Naive B cell (primary cell): ENCODE measurements around the gene CLPSL1. TPM values are rescaled to one million over a fixed set of nuclear protein-coding genes. Genes with fewer than 3 reads are reported as not detected.

Source experiments
- ATAC-seq, 2 donors: fragments of 150-1000 bp; cut with Tn5 transposase; 2 replicates each; pipeline ENCODE4 v1.10.0; 2021; ENCODE audit warnings: low read depth in 2 of 2, mild to moderate bottlenecking in 2 of 2, moderate library complexity in 2 of 2
- DNase-seq: peaks from one replicate; pipeline ENCODE4 v3.0.0; 2022
- H3K27ac Mint-ChIP-seq, 6 donors: one replicate each; pipeline ENCODE4 v1.8.0; 2020 to 2022; ENCODE audit warnings: mild to moderate bottlenecking in 6 of 6, mixed read lengths in 6 of 6, moderate library complexity in 5 of 6, inconsistent platforms in 2 of 6
- H3K27me3 Mint-ChIP-seq, 3 donors: one replicate each; pipeline ENCODE4 v1.8.0; 2021 to 2022; ENCODE audit warnings: mixed read lengths in 3 of 3, mild to moderate bottlenecking in 1 of 3
- H3K36me3 Mint-ChIP-seq, 2 donors: one replicate each; pipeline ENCODE4 v1.8.0; 2020 to 2022; ENCODE audit warnings: mixed read lengths in 2 of 2, inconsistent platforms in 1 of 2, mild to moderate bottlenecking in 1 of 2
- H3K4me1 Mint-ChIP-seq, 3 donors: one replicate each; pipeline ENCODE4 v1.8.0; 2020 to 2022; ENCODE audit warnings: mixed read lengths in 3 of 3, inconsistent platforms in 1 of 3, mild to moderate bottlenecking in 1 of 3, moderate library complexity in 1 of 3
- H3K4me3 Mint-ChIP-seq, 8 donors: one replicate each; pipeline ENCODE4 v1.8.0; 2020 to 2022; ENCODE audit warnings: mild to moderate bottlenecking in 8 of 8, mixed read lengths in 8 of 8, moderate library complexity in 8 of 8, inconsistent platforms in 2 of 8
- H3K9me3 Mint-ChIP-seq, 7 donors: one replicate each; pipeline ENCODE4 v1.8.0; 2020 to 2022; ENCODE audit warnings: mixed read lengths in 7 of 7, mild to moderate bottlenecking in 5 of 7, inconsistent platforms in 2 of 7, moderate library complexity in 1 of 7
- polyA plus RNA-seq, 6 donors: library from polyadenylated mRNA; unstranded; fragments of 300-500 nt; fragmentation: Illumina TruSeq; gene quantifications; one replicate each; pipeline ENCODE4 v1.2.3, GENCODE V29; 2021; ENCODE audit warnings: low read depth in 6 of 6

Gene CLPSL1
- polyA plus RNA-seq, 6 donors from 2014 or later = not detected

- DNase-seq = no peak
- ATAC-seq = no peak
- Mint-ChIP-seq H3K36me3 (peaks cover 0 to 5% of the 10 kb centered on the region in 2 donors), H3K27ac (peak overlapping the region in 1 of 6 donors; percentile 11), H3K4me1 (no peaks in the 10 kb centered on the region), H3K4me3 (no peak overlapping the region), H3K9me3 (peaks cover 0 to 14% (median 6%) of the 10 kb centered on the region in 7 donors), H3K27me3 (peaks cover 0 to 9% (median 0%) of the 10 kb centered on the region in 3 donors)
These were observed 34.3 kb upstream of the CLPSL1 start for GRCh38 chr6:35746516-35746915.

DNA sequence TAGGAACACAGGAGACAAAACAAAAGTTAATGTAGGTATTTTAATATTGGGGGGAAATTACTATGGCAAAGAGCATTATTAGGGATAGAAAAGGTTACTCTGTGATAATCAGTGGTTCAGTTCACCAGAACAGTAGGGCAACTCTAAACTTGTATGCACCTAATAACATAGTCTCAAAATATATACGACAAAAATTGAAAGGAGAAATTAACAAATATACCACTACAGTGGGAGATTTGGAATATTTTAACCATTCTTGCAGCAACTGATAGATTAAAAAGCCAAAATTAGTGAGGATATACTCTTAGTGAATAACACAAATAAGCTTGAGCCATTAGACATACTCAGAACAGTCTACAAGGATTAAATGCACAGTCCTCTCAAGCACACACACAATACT, 32.9 kb upstream of the CLPSL1 start:
- Mint-ChIP-seq H3K27ac (no peak overlapping the region), H3K9me3 (peaks cover 0 to 14% (median 6%) of the 10 kb centered on the region in 7 donors), H3K27me3 (peaks cover 0 to 17% (median 0%) of the 10 kb centered on the region in 3 donors), H3K4me1 (no peaks in the 10 kb centered on the region), H3K4me3 (no peak overlapping the region), H3K36me3 (peaks cover 0 to 5% of the 10 kb centered on the region in 2 donors)
- ATAC-seq = no peak
- DNase-seq = no peak

DNA sequence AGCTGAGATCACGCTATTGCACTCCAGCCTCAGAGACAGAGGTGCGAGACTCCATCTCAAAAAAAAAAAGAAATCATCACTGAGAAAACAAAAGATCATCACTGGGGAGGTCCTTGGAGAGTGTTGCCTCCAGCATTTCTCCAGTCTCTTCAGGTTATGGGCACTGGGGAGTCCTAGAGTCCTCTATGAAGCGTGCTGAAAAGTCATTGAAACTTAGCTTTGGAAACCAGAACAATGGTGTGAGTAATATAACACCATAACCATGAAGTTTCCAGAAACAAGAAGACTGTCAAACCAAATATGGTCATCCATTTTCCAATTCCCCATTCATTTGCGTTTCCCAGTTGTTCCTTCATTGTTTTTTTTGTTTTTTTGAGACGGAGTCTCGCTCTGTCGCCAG, 30.3 kb upstream of the CLPSL1 start:
- ATAC-seq = no peak

GRCh38 chr6:35751594-35751993, 29.2 kb upstream of the CLPSL1 start:
- DNase-seq (no peak), ATAC-seq (no peak)
- H3K27ac Mint-ChIP-seq = peak overlapping the region in 1 of 6 donors; percentile 70
- no peaks in the 10 kb centered on the region for H3K4me1 Mint-ChIP-seq
- peaks cover 0 to 5% of the 10 kb centered on the region in 2 donors for H3K36me3 Mint-ChIP-seq
- H3K27me3 Mint-ChIP-seq = peaks cover 0 to 10% (median 0%) of the 10 kb centered on the region in 3 donors
- no peak overlapping the region for H3K4me3 Mint-ChIP-seq
- peaks cover 0 to 14% (median 6%) of the 10 kb centered on the region in 7 donors for H3K9me3 Mint-ChIP-seq

More for the DNA sequence above, 30.3 kb upstream of the CLPSL1 start:
- Mint-ChIP-seq H3K27ac (no peak overlapping the region), H3K9me3 (peaks cover 0 to 14% (median 6%) of the 10 kb centered on the region in 7 donors), H3K4me3 (no peak overlapping the region), H3K36me3 (peaks cover 0 to 5% of the 10 kb centered on the region in 2 donors), H3K27me3 (peaks cover 0 to 17% (median 0%) of the 10 kb centered on the region in 3 donors), H3K4me1 (no peaks in the 10 kb centered on the region)
- DNase-seq = no peak

- peaks cover 0 to 13% (median 6%) of the 10 kb centered on the region in 7 donors for H3K9me3 Mint-ChIP-seq
- peaks cover 0 to 5% of the 10 kb centered on the region in 2 donors for H3K36me3 Mint-ChIP-seq
- peaks cover 0 to 8% (median 0%) of the 10 kb centered on the region in 3 donors for H3K27me3 Mint-ChIP-seq
- H3K4me3 Mint-ChIP-seq = no peak overlapping the region
- peaks cover 0 to under 1% (median 0%) of the 10 kb centered on the region in 3 donors for H3K4me1 Mint-ChIP-seq
- H3K27ac Mint-ChIP-seq = no peak overlapping the region
- DNase-seq (no peak), ATAC-seq (no peak)
These were observed 28.5 kb upstream of the CLPSL1 start for GRCh38 chr6:35752330-35752729.

GRCh38 chr6:35754452-35755277, 26.2 kb upstream of the CLPSL1 start:
- no peaks in the 10 kb centered on the region for H3K36me3 Mint-ChIP-seq
- H3K27ac Mint-ChIP-seq = peak overlapping the region in 2 of 6 donors; percentile 24 to 27
- H3K4me1 Mint-ChIP-seq = peaks cover 17 to 24% (median 20%) of the 10 kb centered on the region in 3 donors
- ATAC-seq = no peak
- no peak overlapping the region for H3K4me3 Mint-ChIP-seq
- H3K9me3 Mint-ChIP-seq = peaks cover 0 to 2% (median 0%) of the 10 kb centered on the region in 7 donors
- no peak for DNase-seq
- H3K27me3 Mint-ChIP-seq = peaks cover 0 to 8% (median 0%) of the 10 kb centered on the region in 3 donors

DNA sequence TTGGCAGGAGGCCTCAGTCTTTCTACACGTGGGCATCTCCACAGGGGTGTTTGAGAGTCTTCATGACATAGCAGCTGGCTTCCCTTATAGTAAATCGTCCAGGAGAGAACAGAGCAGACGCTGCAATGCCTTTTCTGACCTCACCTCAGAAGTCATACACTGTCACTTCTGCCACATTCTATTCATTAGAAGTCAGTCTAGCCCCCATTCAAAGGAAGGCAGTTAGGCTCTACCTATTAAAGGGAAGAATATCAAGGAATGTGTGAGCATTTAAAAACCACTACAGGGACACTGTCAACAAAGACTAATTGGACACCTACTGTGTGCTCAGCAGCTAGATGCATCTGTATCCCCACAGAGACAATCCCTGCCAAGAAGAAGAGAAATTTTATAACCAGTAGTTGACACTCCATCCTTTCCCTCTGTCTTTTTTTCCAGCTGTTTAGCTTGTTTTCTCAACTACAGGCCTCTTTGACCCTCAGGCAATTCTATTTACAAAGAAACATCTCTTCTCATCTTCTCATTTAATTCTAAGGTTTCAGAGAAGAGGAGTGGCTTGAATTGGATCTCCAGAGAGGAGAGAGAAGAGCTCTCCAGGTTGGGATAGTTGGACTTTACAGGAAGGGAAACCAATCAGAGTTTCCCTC, 25.4 kb upstream of the CLPSL1 start:
- peaks cover 0 to 4% (median 0%) of the 10 kb centered on the region in 7 donors for H3K9me3 Mint-ChIP-seq
- H3K4me3 Mint-ChIP-seq = peak overlapping the region in 1 of 8 donors; percentile 68
- H3K27me3 Mint-ChIP-seq = peaks cover under 1 to 14% (median 3%) of the 10 kb centered on the region in 3 donors
- H3K27ac Mint-ChIP-seq = peak overlapping the region in 2 of 6 donors; percentile 24 to 27
- ATAC-seq (no peak), DNase-seq (no peak)
- H3K36me3 Mint-ChIP-seq = no peaks in the 10 kb centered on the region
- H3K4me1 Mint-ChIP-seq = peaks cover 18 to 30% (median 25%) of the 10 kb centered on the region in 3 donors

GRCh38 chr6:35757456-35758123, 23.2 kb upstream of the CLPSL1 start:
- ATAC-seq = no peak
- peaks cover 4 to 26% (median 17%) of the 10 kb centered on the region in 3 donors for H3K27me3 Mint-ChIP-seq
- H3K27ac Mint-ChIP-seq = no peak overlapping the region
- no peaks in the 10 kb centered on the region for H3K36me3 Mint-ChIP-seq
- DNase-seq = no peak
- H3K4me3 Mint-ChIP-seq = peak overlapping the region in 2 of 8 donors; percentile 0 to 42
- H3K9me3 Mint-ChIP-seq = peaks cover 0 to 4% (median 2%) of the 10 kb centered on the region in 7 donors
- H3K4me1 Mint-ChIP-seq = peaks cover 20 to 34% (median 26%) of the 10 kb centered on the region in 3 donors

DNA sequence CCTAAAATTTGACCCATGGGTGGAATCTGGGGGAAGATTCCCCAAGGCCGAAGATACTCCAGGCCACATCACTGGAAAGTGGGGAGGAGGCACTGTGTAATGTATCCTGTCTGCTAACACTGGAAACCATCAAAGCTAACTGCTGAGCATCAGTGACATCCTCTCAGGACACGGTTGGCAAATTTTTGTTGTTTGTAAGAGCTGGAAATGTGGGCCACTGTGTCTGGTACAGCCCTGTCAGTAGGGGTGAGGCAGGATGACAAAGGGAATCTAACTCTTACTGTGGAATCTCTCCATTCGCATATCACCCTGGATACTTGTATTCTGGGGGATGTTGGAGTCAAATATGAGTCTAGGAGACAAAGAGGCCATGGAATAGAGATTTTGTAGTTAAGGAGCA, 21.4 kb upstream of the CLPSL1 start:
- DNase-seq = no peak
- H3K36me3 Mint-ChIP-seq = no peaks in the 10 kb centered on the region
- H3K27me3 Mint-ChIP-seq = peaks cover 17 to 44% (median 35%) of the 10 kb centered on the region in 3 donors
- H3K4me3 Mint-ChIP-seq = peak overlapping the region in 2 of 8 donors; percentile 2 to 25
- H3K4me1 Mint-ChIP-seq = peaks cover 20 to 43% (median 37%) of the 10 kb centered on the region in 3 donors
- no peak overlapping the region for H3K27ac Mint-ChIP-seq
- peak in 1 of 2 donors; percentile 23 for ATAC-seq
- peaks cover 0 to 4% (median 2%) of the 10 kb centered on the region in 7 donors for H3K9me3 Mint-ChIP-seq

DNA sequence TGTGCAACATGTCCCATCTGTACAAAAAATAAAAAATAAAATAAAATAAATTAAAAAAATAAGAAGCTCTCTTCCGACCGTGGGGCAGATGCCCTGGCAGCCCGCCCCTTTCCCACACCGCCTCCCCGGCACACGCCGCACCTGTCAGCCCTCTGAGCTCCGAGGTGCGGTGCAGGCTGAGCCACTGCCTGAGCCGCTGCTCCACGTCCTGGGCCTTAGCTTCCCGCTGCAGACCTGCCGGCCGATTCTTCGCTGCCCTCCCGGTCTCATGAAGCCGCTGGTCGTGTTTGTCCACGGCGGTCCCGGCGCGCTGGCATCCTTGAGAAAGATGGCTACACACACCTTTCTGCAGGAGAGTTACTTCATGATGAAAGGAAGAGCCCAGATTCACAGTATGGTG, 15.1 kb upstream of the CLPSL1 start:
- H3K9me3 Mint-ChIP-seq = peaks cover 0 to 2% (median 0%) of the 10 kb centered on the region in 7 donors
- ATAC-seq (no peak), DNase-seq (no peak)
- H3K36me3 Mint-ChIP-seq = no peaks in the 10 kb centered on the region
- H3K27ac Mint-ChIP-seq = no peak overlapping the region
- H3K4me1 Mint-ChIP-seq = peaks cover 7 to 25% (median 23%) of the 10 kb centered on the region in 3 donors
- no peak overlapping the region for H3K4me3 Mint-ChIP-seq
- peaks cover 13 to 39% (median 30%) of the 10 kb centered on the region in 3 donors for H3K27me3 Mint-ChIP-seq

DNA sequence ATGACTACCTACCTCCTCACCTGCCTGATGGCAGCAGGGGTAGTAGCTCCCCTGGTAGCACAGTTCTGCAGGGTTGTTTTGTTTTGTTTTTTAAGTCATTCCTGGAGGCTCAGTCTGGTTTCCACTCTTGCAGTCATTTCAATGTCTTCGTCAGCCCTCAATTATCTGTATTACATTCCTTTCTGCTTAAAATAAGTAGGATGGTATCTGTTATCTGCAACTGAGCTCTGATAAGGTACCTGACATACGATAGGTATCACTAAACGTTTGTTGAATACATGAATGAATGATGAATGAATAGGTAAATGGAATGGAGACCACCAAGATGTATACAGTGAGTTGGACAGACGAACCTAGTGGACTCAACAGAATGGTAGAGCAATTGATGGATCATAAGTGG, 11.6 kb upstream of the CLPSL1 start:
- no peaks in the 10 kb centered on the region for H3K36me3 Mint-ChIP-seq
- ATAC-seq (no peak), DNase-seq (no peak)
- H3K4me1 Mint-ChIP-seq = peaks cover 22 to 31% (median 29%) of the 10 kb centered on the region in 3 donors
- H3K27ac Mint-ChIP-seq = peak overlapping the region in 1 of 6 donors; percentile 53
- H3K4me3 Mint-ChIP-seq = no peak overlapping the region
- H3K27me3 Mint-ChIP-seq = peaks cover 0 to 6% (median 4%) of the 10 kb centered on the region in 3 donors
- peaks cover 0 to 2% (median 0%) of the 10 kb centered on the region in 7 donors for H3K9me3 Mint-ChIP-seq

DNA sequence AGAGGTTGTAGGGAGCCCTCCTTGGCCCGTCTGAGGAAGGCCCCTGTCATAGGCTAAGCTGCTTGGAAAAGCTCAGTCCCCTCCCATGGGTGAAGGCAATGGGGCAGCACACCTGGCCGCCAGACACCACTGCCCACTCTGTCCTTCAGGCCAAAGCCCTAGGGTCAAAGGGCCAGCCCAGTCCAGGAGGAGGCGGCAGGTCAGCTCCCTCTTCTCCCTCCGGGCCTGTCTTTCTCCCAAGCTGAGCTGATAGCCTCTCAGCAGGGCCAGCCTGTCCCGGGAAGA, 9.5 kb upstream of the CLPSL1 start:
- no peak for DNase-seq
- Mint-ChIP-seq H3K4me3 (peak overlapping the region in 4 of 8 donors; percentile 68 to 84 (median 77)), H3K27me3 (no peaks in the 10 kb centered on the region), H3K27ac (peak overlapping the region in 4 of 6 donors; percentile 4 to 92 (median 76)), H3K4me1 (peaks cover 22 to 37% (median 30%) of the 10 kb centered on the region in 3 donors), H3K36me3 (no peaks in the 10 kb centered on the region), H3K9me3 (no peaks in the 10 kb centered on the region)
- ATAC-seq = no peak
